ENCODE data around the gene SSTR5. TPM values are rescaled to one million over a fixed set of nuclear protein-coding genes. Genes with fewer than 3 reads are reported as not detected.

Gene SSTR5
- total and polyA plus RNA-seq, 4 donors = not detected

DNA sequence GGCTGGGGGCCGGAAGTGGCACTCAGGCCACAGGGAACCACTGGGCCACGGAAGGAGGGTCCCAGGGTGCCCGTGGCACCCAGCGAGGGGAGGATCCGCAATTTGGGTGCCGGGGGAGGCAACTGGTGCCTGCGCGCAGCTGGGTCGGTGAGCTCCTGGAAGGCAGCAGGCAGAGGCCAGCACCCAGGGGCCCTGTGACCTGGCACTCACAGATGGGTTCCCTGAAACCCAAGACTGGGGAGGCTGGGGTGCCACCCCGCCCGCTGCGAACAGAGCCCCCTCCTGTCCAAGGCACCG is 663 bp downstream of the SSTR5 start:
- TF ChIP-seq ZBTB33 (IDR thresholded peaks at IDR 0.05) = no peak
- no peak for TF ChIP-seq HNF4A (conservative IDR thresholded peaks at IDR 0.05)
- TF ChIP-seq, protein P1, sequence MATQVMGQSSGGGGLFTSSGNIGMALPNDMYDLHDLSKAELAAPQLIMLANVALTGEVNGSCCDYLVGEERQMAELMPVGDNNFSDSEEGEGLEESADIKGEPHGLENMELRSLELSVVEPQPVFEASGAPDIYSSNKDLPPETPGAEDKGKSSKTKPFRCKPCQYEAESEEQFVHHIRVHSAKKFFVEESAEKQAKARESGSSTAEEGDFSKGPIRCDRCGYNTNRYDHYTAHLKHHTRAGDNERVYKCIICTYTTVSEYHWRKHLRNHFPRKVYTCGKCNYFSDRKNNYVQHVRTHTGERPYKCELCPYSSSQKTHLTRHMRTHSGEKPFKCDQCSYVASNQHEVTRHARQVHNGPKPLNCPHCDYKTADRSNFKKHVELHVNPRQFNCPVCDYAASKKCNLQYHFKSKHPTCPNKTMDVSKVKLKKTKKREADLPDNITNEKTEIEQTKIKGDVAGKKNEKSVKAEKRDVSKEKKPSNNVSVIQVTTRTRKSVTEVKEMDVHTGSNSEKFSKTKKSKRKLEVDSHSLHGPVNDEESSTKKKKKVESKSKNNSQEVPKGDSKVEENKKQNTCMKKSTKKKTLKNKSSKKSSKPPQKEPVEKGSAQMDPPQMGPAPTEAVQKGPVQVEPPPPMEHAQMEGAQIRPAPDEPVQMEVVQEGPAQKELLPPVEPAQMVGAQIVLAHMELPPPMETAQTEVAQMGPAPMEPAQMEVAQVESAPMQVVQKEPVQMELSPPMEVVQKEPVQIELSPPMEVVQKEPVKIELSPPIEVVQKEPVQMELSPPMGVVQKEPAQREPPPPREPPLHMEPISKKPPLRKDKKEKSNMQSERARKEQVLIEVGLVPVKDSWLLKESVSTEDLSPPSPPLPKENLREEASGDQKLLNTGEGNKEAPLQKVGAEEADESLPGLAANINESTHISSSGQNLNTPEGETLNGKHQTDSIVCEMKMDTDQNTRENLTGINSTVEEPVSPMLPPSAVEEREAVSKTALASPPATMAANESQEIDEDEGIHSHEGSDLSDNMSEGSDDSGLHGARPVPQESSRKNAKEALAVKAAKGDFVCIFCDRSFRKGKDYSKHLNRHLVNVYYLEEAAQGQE (IDR thresholded peaks at IDR 0.05) = no peak
- TF ChIP-seq SP1 (IDR thresholded peaks at IDR 0.05) = no peak
- no peak for TF ChIP-seq GABPA (IDR thresholded peaks at IDR 0.05 in 1 of 2, conservative IDR thresholded peaks at IDR 0.05 in 1 of 2)
- TF ChIP-seq YY1 (IDR thresholded peaks at IDR 0.05) = no peak
- TF ChIP-seq HNF4G (IDR thresholded peaks at IDR 0.05) = no peak
- TF ChIP-seq EGR1 (IDR thresholded peaks at IDR 0.05; ENCODE audit: low read depth in 2 of 2) = no peak
- TF ChIP-seq JUND (IDR thresholded peaks at IDR 0.05) = no peak
- TF ChIP-seq, protein P2, sequence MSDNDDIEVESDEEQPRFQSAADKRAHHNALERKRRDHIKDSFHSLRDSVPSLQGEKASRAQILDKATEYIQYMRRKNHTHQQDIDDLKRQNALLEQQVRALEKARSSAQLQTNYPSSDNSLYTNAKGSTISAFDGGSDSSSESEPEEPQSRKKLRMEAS (IDR thresholded peaks at IDR 0.05) = no peak
- TF ChIP-seq FOXA2 (IDR thresholded peaks at IDR 0.05) = no peak
- no peak for TF ChIP-seq FOXA1 (IDR thresholded peaks at IDR 0.05)
- no peak for TF ChIP-seq ATF3 (IDR thresholded peaks at IDR 0.05)
- no peak for TF ChIP-seq NR2F2 (IDR thresholded peaks at IDR 0.05)
- TF ChIP-seq RAD21 (IDR thresholded peaks at IDR 0.05) = no peak
- no peak for TF ChIP-seq TAF1 (conservative IDR thresholded peaks at IDR 0.05)
- TF ChIP-seq RXRA (IDR thresholded peaks at IDR 0.05) = no peak
- TF ChIP-seq, protein P3, sequence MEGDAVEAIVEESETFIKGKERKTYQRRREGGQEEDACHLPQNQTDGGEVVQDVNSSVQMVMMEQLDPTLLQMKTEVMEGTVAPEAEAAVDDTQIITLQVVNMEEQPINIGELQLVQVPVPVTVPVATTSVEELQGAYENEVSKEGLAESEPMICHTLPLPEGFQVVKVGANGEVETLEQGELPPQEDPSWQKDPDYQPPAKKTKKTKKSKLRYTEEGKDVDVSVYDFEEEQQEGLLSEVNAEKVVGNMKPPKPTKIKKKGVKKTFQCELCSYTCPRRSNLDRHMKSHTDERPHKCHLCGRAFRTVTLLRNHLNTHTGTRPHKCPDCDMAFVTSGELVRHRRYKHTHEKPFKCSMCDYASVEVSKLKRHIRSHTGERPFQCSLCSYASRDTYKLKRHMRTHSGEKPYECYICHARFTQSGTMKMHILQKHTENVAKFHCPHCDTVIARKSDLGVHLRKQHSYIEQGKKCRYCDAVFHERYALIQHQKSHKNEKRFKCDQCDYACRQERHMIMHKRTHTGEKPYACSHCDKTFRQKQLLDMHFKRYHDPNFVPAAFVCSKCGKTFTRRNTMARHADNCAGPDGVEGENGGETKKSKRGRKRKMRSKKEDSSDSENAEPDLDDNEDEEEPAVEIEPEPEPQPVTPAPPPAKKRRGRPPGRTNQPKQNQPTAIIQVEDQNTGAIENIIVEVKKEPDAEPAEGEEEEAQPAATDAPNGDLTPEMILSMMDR (IDR thresholded peaks at IDR 0.05; ENCODE audit: low read depth, low read length, missing input control) = no peak
- H3K9me3 ChIP-seq (ENCODE audit: control insufficient read depth in 4 of 4, low read length in 3 of 4) = no peaks in the 10 kb centered on the region
- H3K9ac ChIP-seq (ENCODE audit: low read depth in 1 of 2, low read length in 2 of 2) = no peak overlapping the region
- DNase-seq (ENCODE audit: low spot score) = no peak
- no peak overlapping the region for H3K4me3 ChIP-seq (ENCODE audit: low read depth in 1 of 3, low read length in 3 of 3)
- H3K4me1 ChIP-seq (ENCODE audit: control insufficient read depth in 4 of 4, insufficient read depth in 4 of 4, low read length in 3 of 4) = peaks cover 4 to 17% (median 10%) of the 10 kb centered on the region in 4 donors
- WGBS = 73% methylated on average over 13 of the region's 13 CpGs
- H3K27me3 ChIP-seq (ENCODE audit: control insufficient read depth in 4 of 4, insufficient read depth in 4 of 4, low read length in 3 of 4) = peaks cover 0 to 52% (median 0%) of the 10 kb centered on the region in 4 donors
- no peaks in the 10 kb centered on the region for H3K36me3 ChIP-seq (ENCODE audit: control insufficient read depth in 4 of 4, insufficient read depth in 3 of 4, low read depth in 1 of 4, low read length in 3 of 4)
- no peak overlapping the region for H3K27ac ChIP-seq (ENCODE audit: low read depth in 1 of 2, low read length in 2 of 2)

All from liver (tissue), 9 donors.